Measurements from ENCODE around the gene MN1. TPM values are rescaled to one million over a fixed set of nuclear protein-coding genes. Genes with fewer than 3 reads are reported as not detected.

Gene MN1
- total and polyA plus RNA-seq, 12 donors = 0.64 to 2.7 (median 1.1) TPM

DNA sequence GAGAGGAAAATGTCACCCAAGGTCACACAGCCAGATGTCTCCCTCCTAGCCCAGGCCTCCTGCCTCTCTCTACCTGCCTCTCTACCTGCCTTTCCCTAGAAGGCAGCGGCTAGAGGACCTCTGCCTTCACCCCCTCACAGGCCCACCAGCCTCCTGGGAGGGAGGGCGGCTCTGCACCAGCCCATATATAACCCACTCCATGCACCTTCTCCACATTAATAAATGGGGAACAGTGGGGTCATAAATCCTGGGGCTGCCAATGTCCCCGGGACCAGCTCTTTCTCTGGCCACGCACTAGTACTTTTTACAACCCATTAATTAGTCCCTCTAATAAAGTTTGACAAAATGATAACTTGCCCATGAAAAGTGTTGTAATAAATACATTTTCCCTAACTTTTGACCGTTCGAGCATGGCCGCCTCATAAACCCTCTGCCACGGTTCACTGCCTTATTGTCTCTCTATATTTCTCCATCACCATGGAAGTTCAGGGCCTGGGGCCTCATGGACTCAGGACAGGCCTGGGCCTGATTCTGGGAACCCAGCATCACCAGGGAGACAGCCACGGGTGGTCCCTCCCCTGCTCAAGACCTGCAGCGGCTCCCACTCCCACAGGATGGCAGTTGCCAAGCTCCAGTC lies 102.1 kb downstream of the MN1 start:
- Histone ChIP-seq H3K4me1 (replicated peaks in 1 of 2) (no peaks in the 10 kb centered on the region), H3K27ac (no peak overlapping the region), H3K4me3 (no peak overlapping the region), H3K27me3 (no peaks in the 10 kb centered on the region), H3K9me3 (replicated peaks in 1 of 3) (peaks cover 0 to 5% (median 0%) of the 10 kb centered on the region in 3 donors), H3K36me3 (replicated peaks in 1 of 2) (no peaks in the 10 kb centered on the region)
- TF ChIP-seq, protein P1, sequence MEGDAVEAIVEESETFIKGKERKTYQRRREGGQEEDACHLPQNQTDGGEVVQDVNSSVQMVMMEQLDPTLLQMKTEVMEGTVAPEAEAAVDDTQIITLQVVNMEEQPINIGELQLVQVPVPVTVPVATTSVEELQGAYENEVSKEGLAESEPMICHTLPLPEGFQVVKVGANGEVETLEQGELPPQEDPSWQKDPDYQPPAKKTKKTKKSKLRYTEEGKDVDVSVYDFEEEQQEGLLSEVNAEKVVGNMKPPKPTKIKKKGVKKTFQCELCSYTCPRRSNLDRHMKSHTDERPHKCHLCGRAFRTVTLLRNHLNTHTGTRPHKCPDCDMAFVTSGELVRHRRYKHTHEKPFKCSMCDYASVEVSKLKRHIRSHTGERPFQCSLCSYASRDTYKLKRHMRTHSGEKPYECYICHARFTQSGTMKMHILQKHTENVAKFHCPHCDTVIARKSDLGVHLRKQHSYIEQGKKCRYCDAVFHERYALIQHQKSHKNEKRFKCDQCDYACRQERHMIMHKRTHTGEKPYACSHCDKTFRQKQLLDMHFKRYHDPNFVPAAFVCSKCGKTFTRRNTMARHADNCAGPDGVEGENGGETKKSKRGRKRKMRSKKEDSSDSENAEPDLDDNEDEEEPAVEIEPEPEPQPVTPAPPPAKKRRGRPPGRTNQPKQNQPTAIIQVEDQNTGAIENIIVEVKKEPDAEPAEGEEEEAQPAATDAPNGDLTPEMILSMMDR (IDR thresholded peaks at IDR 0.05) = no peak
- no peak for TF ChIP-seq POLR2A (IDR thresholded peaks at IDR 0.05)
- DNase-seq = no peak
- WGBS, 4 donors = 67 to 82% (median 79%) methylated on average over 10 of the region's 10 CpGs
- intact Hi-C loops (cut with DNase I) = no loop called here

DNA sequence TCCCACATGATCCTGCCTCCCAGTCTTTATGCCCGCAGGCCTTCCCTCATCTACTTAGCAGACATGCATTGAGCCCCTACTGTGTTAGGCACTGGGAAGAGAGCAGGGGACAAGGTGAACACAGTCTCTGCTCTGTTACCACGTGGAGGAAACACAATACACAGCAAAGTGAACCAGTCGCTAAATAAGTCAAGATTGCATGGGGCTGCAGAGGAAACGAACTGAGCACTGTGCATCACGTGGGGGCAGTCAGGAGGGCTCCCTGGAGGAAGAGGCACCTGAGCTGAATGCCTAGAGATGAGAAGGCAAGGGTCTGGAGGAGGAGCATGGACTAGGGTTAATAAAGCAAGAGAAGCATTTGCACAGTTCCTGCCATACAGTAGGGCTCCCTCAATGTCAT lies 102.7 kb downstream of the MN1 start:
- 53 to 74% (median 67%) methylated on average over 5 of the region's 5 CpGs for WGBS, 4 donors
- intact Hi-C loops (cut with DNase I) = no loop called here
- no peaks in the 10 kb centered on the region for H3K36me3 ChIP-seq (replicated peaks in 1 of 2)
- H3K4me3 ChIP-seq = no peak overlapping the region
- TF ChIP-seq, protein P1 (IDR thresholded peaks at IDR 0.05) = no peak
- no peak for TF ChIP-seq POLR2A (IDR thresholded peaks at IDR 0.05)
- no peak for DNase-seq
- no peak overlapping the region for H3K27ac ChIP-seq
- H3K9me3 ChIP-seq (replicated peaks in 1 of 3) = peaks cover 0 to 5% (median 0%) of the 10 kb centered on the region in 3 donors
- no peaks in the 10 kb centered on the region for H3K4me1 ChIP-seq (replicated peaks in 1 of 2)
- no peaks in the 10 kb centered on the region for H3K27me3 ChIP-seq

Other genes starting within 250 kb of the MN1 start
- gene PITPNB, start 117.5 kb upstream of the MN1 start, total RNA-seq = 10 to 100 TPM; 16.8 to 68.0 (median 29.3) TPM
- gene PITPNB, start 117.5 kb upstream of the MN1 start, polyA plus RNA-seq = 10 to 100 TPM; 22.9 to 69.0 (median 24.3) TPM

Measured in adrenal gland (tissue), 12 donors.